ENCODE data around the gene BTBD2. TPM values are rescaled to one million over a fixed set of nuclear protein-coding genes. Genes with fewer than 3 reads are reported as not detected.

Gene BTBD2
- total RNA-seq, 4 donors from 2014 or later = 52.8 to 137 (median 77.1) TPM

DNA sequence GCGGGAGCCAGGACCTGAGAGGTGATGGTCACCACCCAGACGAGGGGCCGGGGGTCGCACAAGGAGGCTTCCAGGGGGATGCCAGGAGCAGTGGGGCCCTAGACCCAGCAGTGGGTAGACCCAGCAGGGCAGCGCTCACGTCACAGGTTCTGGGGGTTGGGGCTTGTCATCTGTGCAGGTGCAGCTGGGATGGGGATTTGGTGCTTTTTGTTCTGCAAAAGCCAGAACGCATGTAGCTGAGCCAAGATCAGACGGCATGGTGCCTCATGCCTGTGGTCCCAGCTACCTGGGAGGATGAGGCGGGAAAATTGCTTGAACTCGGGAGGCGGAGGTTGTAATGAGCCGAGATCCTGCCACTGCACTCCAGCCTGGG is 59.4 kb downstream of the BTBD2 start:
- peaks cover 7 to 33% (median 24%) of the 10 kb centered on the region in 4 donors for H3K36me3 ChIP-seq
- no peak overlapping the region for H3K4me3 ChIP-seq
- DNase-seq (ENCODE audit: extremely low spot score) = no peak
- TF ChIP-seq EP300 (IDR thresholded peaks at IDR 0.05) (no peak), POLR2A (IDR thresholded peaks at IDR 0.05; ENCODE audit: low read depth) (no peak), POLR2AphosphoS5 (IDR thresholded peaks at IDR 0.05) (no peak)
- WGBS = 89% methylated on average over 12 of the region's 12 CpGs
- no peak overlapping the region for H3K27ac ChIP-seq (replicated peaks in 1 of 4)
- H3K27me3 ChIP-seq = no peaks in the 10 kb centered on the region
- H3K9me3 ChIP-seq = no peaks in the 10 kb centered on the region
- peaks cover 0 to 36% (median 20%) of the 10 kb centered on the region in 4 donors for H3K4me1 ChIP-seq
- intact Hi-C loops (cut with DNase I) = no loop called here

DNA sequence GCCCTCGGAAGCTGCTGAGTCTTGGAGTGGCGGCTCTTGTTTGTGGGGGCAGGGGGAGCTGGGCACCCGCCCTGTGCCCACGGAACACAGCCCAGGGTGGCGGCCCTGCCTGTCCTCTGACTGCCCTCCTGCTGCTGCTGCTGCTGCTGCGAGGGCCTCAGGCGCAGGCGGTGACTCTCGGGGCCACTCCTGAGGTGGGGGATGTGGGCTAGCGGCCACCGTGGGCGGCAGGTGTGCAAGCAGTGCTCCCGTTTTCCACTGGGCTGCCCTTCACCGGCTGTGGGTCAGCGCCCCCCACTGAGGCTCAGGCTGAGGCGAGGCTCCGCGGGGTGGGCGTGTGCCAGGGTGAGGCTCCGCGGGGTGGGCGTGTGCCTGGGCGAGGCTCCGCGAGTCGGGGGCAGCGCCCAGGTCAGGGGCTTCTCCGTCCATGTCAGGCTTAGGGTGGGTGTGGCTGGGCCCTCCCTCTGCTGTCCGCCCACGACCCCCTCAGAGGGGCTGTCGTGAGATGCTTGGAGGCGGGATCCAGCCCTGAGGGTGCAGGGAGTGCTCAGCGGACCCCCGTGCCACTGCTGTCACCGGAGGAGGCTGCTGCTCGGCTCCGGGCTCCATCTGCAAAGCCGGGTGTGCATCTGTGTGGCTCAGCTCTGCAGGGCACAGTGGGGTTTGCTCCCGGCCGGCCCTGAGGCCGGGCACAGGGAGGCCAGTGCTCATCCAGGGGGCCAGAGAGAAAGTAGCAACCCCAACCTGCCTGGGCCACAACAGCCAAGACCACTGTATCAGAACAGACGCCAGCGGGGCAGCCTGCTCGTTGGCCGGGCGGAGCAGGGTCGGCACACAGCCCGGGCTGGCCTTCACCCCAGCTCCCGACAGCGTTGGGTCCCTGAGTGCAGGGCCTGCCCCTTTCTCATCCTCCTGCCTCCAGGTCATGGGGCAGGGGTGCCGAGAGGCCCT is 60.1 kb downstream of the BTBD2 start:
- Histone ChIP-seq H3K9me3 (no peaks in the 10 kb centered on the region), H3K4me3 (no peak overlapping the region), H3K4me1 (peaks cover 0 to 36% (median 20%) of the 10 kb centered on the region in 4 donors), H3K27me3 (no peaks in the 10 kb centered on the region), H3K27ac (replicated peaks in 1 of 4) (no peak overlapping the region), H3K36me3 (peaks cover 7 to 30% (median 22%) of the 10 kb centered on the region in 4 donors)
- DNase-seq (ENCODE audit: extremely low spot score) = no peak
- intact Hi-C loops (cut with DNase I) = no loop called here
- TF ChIP-seq POLR2AphosphoS5 (IDR thresholded peaks at IDR 0.05) (no peak), EP300 (IDR thresholded peaks at IDR 0.05) (no peak), POLR2A (IDR thresholded peaks at IDR 0.05; ENCODE audit: low read depth) (no peak)
- TF ChIP-seq, protein P1, sequence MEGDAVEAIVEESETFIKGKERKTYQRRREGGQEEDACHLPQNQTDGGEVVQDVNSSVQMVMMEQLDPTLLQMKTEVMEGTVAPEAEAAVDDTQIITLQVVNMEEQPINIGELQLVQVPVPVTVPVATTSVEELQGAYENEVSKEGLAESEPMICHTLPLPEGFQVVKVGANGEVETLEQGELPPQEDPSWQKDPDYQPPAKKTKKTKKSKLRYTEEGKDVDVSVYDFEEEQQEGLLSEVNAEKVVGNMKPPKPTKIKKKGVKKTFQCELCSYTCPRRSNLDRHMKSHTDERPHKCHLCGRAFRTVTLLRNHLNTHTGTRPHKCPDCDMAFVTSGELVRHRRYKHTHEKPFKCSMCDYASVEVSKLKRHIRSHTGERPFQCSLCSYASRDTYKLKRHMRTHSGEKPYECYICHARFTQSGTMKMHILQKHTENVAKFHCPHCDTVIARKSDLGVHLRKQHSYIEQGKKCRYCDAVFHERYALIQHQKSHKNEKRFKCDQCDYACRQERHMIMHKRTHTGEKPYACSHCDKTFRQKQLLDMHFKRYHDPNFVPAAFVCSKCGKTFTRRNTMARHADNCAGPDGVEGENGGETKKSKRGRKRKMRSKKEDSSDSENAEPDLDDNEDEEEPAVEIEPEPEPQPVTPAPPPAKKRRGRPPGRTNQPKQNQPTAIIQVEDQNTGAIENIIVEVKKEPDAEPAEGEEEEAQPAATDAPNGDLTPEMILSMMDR (IDR thresholded peaks at IDR 0.05) = no peak
- 82% methylated on average over 18 of the region's 51 CpGs for WGBS

DNA sequence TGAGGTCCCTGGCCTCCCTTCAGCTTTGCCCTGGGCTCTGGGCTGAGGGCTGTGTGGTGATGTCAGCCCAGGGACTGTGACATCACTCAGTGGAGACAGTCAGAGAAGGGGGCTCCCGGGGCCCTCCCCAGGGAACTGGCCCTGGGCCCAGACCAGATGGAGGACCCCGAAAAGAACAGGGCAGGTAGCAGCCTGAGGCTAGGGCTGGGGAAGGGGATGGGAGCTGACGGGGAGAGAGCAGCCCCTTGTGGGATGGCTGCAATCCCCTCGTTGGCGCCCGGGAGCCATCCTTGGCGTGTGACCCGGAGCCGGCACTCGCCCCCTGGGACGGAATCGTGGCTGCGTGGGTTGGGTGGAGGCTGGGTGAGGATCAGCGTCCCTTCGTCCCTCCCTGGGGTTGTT is 61.0 kb downstream of the BTBD2 start:
- Histone ChIP-seq H3K9me3 (no peaks in the 10 kb centered on the region), H3K4me3 (no peak overlapping the region), H3K4me1 (peaks cover 0 to 36% (median 20%) of the 10 kb centered on the region in 4 donors), H3K36me3 (peaks cover 7 to 38% (median 25%) of the 10 kb centered on the region in 4 donors), H3K27ac (replicated peaks in 1 of 4) (no peak overlapping the region), H3K27me3 (no peaks in the 10 kb centered on the region)
- TF ChIP-seq POLR2A (IDR thresholded peaks at IDR 0.05; ENCODE audit: low read depth) (no peak), POLR2AphosphoS5 (IDR thresholded peaks at IDR 0.05) (no peak), EP300 (IDR thresholded peaks at IDR 0.05) (no peak)
- TF ChIP-seq, protein P1 (IDR thresholded peaks at IDR 0.05) = no peak
- WGBS = 95% methylated on average over 14 of the region's 15 CpGs
- DNase-seq (ENCODE audit: extremely low spot score) = no peak
- intact Hi-C loops (cut with DNase I) = no loop called here

DNA sequence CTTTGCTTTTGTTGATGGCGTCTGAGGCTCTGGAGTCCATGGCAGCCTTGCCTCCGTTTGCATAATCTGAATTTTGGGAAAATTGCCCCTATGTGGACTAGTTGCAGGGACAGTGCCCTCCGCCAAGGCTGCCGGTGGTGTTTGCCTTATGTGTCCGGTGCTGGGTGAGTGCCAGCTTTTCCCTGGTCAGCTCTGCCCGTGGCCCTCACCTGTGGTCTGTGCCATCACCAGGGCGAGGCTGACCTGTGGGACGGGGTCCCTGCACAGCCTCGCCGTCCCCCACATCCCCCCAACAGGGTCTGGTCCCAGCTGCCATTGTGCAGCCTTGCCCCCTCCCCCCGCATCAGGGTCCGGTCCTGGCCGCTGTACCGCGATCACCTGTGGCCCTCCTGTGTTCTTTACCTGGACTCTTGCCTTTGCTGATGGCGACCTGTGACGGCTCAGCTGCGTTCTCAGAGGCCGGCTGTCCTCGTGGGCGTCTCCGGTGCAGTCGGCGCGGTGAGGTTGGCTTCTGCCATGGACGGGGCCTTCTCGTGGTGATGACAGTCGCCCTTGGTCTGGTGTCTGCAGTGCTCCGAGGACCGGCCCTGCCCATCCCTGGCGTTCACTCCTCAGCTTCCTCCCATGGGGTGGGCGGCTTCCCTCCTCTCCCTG is 61.9 kb downstream of the BTBD2 start:
- 90% methylated on average over 29 of the region's 32 CpGs for WGBS
- no peaks in the 10 kb centered on the region for H3K9me3 ChIP-seq
- peaks cover 0 to 36% (median 20%) of the 10 kb centered on the region in 4 donors for H3K4me1 ChIP-seq
- TF ChIP-seq EP300 (IDR thresholded peaks at IDR 0.05) = no peak
- TF ChIP-seq, protein P1 (IDR thresholded peaks at IDR 0.05) = no peak
- TF ChIP-seq POLR2AphosphoS5 (IDR thresholded peaks at IDR 0.05) = no peak
- TF ChIP-seq POLR2A (IDR thresholded peaks at IDR 0.05; ENCODE audit: low read depth) = no peak
- no peaks in the 10 kb centered on the region for H3K27me3 ChIP-seq
- no peak overlapping the region for H3K27ac ChIP-seq (replicated peaks in 1 of 4)
- intact Hi-C loops (cut with DNase I) = no loop called here
- no peak for DNase-seq (ENCODE audit: extremely low spot score)
- H3K4me3 ChIP-seq = no peak overlapping the region
- peaks cover 7 to 38% (median 26%) of the 10 kb centered on the region in 4 donors for H3K36me3 ChIP-seq

DNA sequence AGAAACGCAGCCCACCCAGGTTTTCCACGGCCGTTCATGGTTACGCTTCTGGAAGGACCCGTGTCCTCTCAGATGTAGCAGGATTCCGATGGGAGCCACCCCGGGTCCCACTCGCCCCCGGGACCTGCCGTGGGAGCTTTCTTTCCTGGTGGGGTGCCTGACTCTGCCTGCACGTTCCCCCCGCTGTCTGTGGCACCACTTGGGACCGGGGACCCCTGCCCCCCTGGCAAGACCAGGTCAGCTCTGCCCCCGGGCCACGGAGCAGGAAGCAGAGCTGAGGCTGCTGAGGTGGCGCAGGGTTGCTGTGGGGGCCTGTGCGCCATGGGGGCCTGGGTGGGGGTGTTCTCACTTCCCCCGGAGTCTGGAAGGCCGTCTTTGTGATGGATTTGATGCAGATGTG is 62.5 kb downstream of the BTBD2 start:
- peaks cover 7 to 38% (median 26%) of the 10 kb centered on the region in 4 donors for H3K36me3 ChIP-seq
- no peak overlapping the region for H3K4me3 ChIP-seq
- peaks cover 0 to 36% (median 20%) of the 10 kb centered on the region in 4 donors for H3K4me1 ChIP-seq
- H3K9me3 ChIP-seq = no peaks in the 10 kb centered on the region
- H3K27ac ChIP-seq (replicated peaks in 1 of 4) = no peak overlapping the region
- no peak for DNase-seq (ENCODE audit: extremely low spot score)
- no peaks in the 10 kb centered on the region for H3K27me3 ChIP-seq
- TF ChIP-seq, protein P1 (IDR thresholded peaks at IDR 0.05) = no peak
- no peak for TF ChIP-seq EP300 (IDR thresholded peaks at IDR 0.05)
- TF ChIP-seq POLR2AphosphoS5 (IDR thresholded peaks at IDR 0.05) = no peak
- TF ChIP-seq POLR2A (IDR thresholded peaks at IDR 0.05; ENCODE audit: low read depth) = no peak
- 91% methylated on average over 17 of the region's 19 CpGs for WGBS
- intact Hi-C loops (cut with DNase I) = no loop called here

All from esophagus muscularis mucosa (tissue), 4 donors.